NCI-H146 (cell line): ENCODE measurements around the gene ATP10D.
A peak's percentile ranks its signal among the peaks of the same experiment; 100 is the strongest.
"Not testable (repeated sequence)": the region's sequence is repeated elsewhere in the genome, so short reads cannot be mapped to it uniquely, and the experiment has no call there.

ENCODE experiments used
- DNase-seq: peaks from one replicate; lab custom pipeline; 2025; lab: John Stamatoyannopoulos, UW

ATP10D gene

GRCh38 chr4:47485047-47485692 is at the start of gene ATP10D:
ATP10D (plus strand) TSS chr4:47485275; CDS start chr4:47512541, 27,266 bp downstream.
- DNase-seq: peak; percentile 84

GRCh38 chr4:47442980-47443379 is 42.1 kb upstream of the ATP10D start:
- DNase-seq: no peak

GRCh38 chr4:47444031-47444430 is 41.0 kb upstream of the ATP10D start:
- DNase-seq: no peak

GRCh38 chr4:47451657-47452056 is 33.4 kb upstream of the ATP10D start:
- no peak for DNase-seq

GRCh38 chr4:47462799-47463234 is 22.3 kb upstream of the ATP10D start:
- DNase-seq: no peak

GRCh38 chr4:47463235-47463956 is 21.7 kb upstream of the ATP10D start, which contains the start of gene COMMD8:
COMMD8 (minus strand) TSS chr4:47463702; CDS start chr4:47463651, 51 bp downstream.
- peak; percentile 98 for DNase-seq

- DNase-seq: no peak
Observed at GRCh38 chr4:47465004-47465403, 20.1 kb upstream of the ATP10D start.

- DNase-seq: no peak
Observed at GRCh38 chr4:47466056-47466785, 18.9 kb upstream of the ATP10D start.

GRCh38 chr4:47468706-47469365 is 16.2 kb upstream of the ATP10D start:
- no peak for DNase-seq

GRCh38 chr4:47469951-47470350 is 15.1 kb upstream of the ATP10D start:
- no peak for DNase-seq

- no peak for DNase-seq
Observed at GRCh38 chr4:47471064-47471463, 14.0 kb upstream of the ATP10D start.

- DNase-seq: no peak
Observed at GRCh38 chr4:47471591-47471990, 13.5 kb upstream of the ATP10D start.

- DNase-seq: no peak
Observed at GRCh38 chr4:47473141-47473750, 11.8 kb upstream of the ATP10D start.

- no peak for DNase-seq
Observed at GRCh38 chr4:47474799-47475198, 10.3 kb upstream of the ATP10D start.

GRCh38 chr4:47475411-47475810 is 9.7 kb upstream of the ATP10D start:
- no peak for DNase-seq

GRCh38 chr4:47478804-47479203 is 6.3 kb upstream of the ATP10D start:
- DNase-seq: no peak

GRCh38 chr4:47482326-47482725 is 2.7 kb upstream of the ATP10D start:
- no peak for DNase-seq

- DNase-seq: no peak
Observed at GRCh38 chr4:47483745-47484144, 1.3 kb upstream of the ATP10D start.

GRCh38 chr4:47484168-47484567 is 907 bp upstream of the ATP10D start:
- DNase-seq: no peak

- no peak for DNase-seq
Observed at GRCh38 chr4:47485768-47486167, 693 bp downstream of the ATP10D start.

GRCh38 chr4:47486231-47486673 is 1.2 kb downstream of the ATP10D start:
- DNase-seq: no peak

- DNase-seq: not testable (repeated sequence)
Observed at GRCh38 chr4:47486727-47487126, 1.7 kb downstream of the ATP10D start.
